IMR-90 (cell line): Measurements from ENCODE around the gene SMYD1. TPM values are rescaled to one million over a fixed set of nuclear protein-coding genes. Genes with fewer than 3 reads are reported as not detected.
A peak's percentile ranks its signal among the peaks of the same experiment; 100 is the strongest.

Source experiments
- ATAC-seq: fragments of 200-7000 bp; cut with Tn5 transposase; 2 replicates; pipeline ENCODE4 v1.9.1; 2020; ENCODE audit warnings: low read depth, mild to moderate bottlenecking, moderate library complexity
- BruUV-seq: library from RNA; stranded (reverse); fragments of 400-500 nt; replicated peaks from 2 replicates; lab custom pipeline; 2021; lab: Mats Ljungman, UMichigan
- CTCF ChIA-PET: fragments of 300-600 bp; formaldehyde crosslinking; extraction: SDS; loops from one replicate; lab custom pipeline; 2021; ENCODE audit warnings: antibody characterized with exemption; lab: Yijun Ruan, JAX
- POLR2A ChIA-PET: fragments of 300-600 bp; sonication (Branson Sonifier 250); formaldehyde crosslinking; loops from one replicate; lab custom pipeline; 2022; ENCODE audit warnings: antibody characterized with exemption; ENCODE audit not compliant: unreplicated experiment; lab: Charles Lee
- DNase-seq: peaks from one replicate; pipeline ENCODE4 v3.0.0; 2013
- H2AFZ ChIP-seq: replicated peaks from 2 replicates; pipeline ENCODE3; 2013; ENCODE audit warnings: low read length, mild to moderate bottlenecking; ENCODE audit not compliant: poor library complexity
- H2AK5ac ChIP-seq: 2 replicates; pipeline ENCODE4 v1.6.1; 2013; ENCODE audit warnings: low read depth, low read length, inconsistent platforms
- H2AK9ac ChIP-seq: replicated peaks from 2 replicates; pipeline ENCODE3; 2013; ENCODE audit warnings: mild to moderate bottlenecking, low read depth, low read length, moderate library complexity; ENCODE audit not compliant: poor library complexity
- H2BK120ac ChIP-seq: 2 replicates; pipeline ENCODE4 v1.6.1; 2013; ENCODE audit warnings: low read depth, low read length, inconsistent platforms
- H2BK15ac ChIP-seq: 3 replicates; pipeline ENCODE4 v1.6.1; 2013; ENCODE audit warnings: low read depth, low read length, inconsistent platforms
- H2BK20ac ChIP-seq: 2 replicates; pipeline ENCODE4 v1.6.1; 2013; ENCODE audit warnings: low read depth, mild to moderate bottlenecking, inconsistent platforms, low read length, moderate library complexity
- H2BK5ac ChIP-seq: 2 replicates; pipeline ENCODE4 v1.6.1; 2013; ENCODE audit warnings: mild to moderate bottlenecking, low read depth, low read length, inconsistent platforms; ENCODE audit not compliant: poor library complexity, severe bottlenecking
- H3K14ac ChIP-seq: replicated peaks from 2 replicates; pipeline ENCODE4 v1.6.1; 2013; ENCODE audit warnings: low read depth, low read length, inconsistent platforms
- H3K18ac ChIP-seq: 2 replicates; pipeline ENCODE4 v1.6.1; 2013; ENCODE audit warnings: low read depth, low read length, control low read depth
- H3K23ac ChIP-seq: 2 replicates; pipeline ENCODE4 v1.6.1; 2013; ENCODE audit warnings: low read depth, low read length, inconsistent platforms
- H3K27ac ChIP-seq: 2 replicates; pipeline ENCODE4 v1.5.1; 2013; ENCODE audit warnings: mild to moderate bottlenecking, control low read depth, low read length; ENCODE audit not compliant: insufficient read depth
- H3K27me3 ChIP-seq: 2 replicates; pipeline ENCODE4 v1.6.1; 2013; ENCODE audit warnings: low read length; ENCODE audit not compliant: control insufficient read depth, insufficient read depth
- H3K36me3 ChIP-seq: 2 replicates; pipeline ENCODE4 v1.6.1; 2013; ENCODE audit warnings: low read length, mixed read lengths; ENCODE audit not compliant: control insufficient read depth, insufficient read depth
- H3K4ac ChIP-seq: 2 replicates; pipeline ENCODE4 v1.6.1; 2013; ENCODE audit warnings: low read depth, low read length, inconsistent platforms
- H3K4me1 ChIP-seq: 2 replicates; pipeline ENCODE4 v1.6.1; 2013; ENCODE audit warnings: low read length, mixed read lengths; ENCODE audit not compliant: control insufficient read depth, insufficient read depth
- H3K4me2 ChIP-seq: 2 replicates; pipeline ENCODE4 v1.6.1; 2013; ENCODE audit warnings: low read depth, mild to moderate bottlenecking, control low read depth, low read length, moderate library complexity
- H3K4me3 ChIP-seq: 2 replicates; pipeline ENCODE4 v1.5.1; 2013; ENCODE audit warnings: low read depth, mild to moderate bottlenecking, control low read depth, low read length, moderate library complexity; ENCODE audit not compliant: insufficient read depth
- H3K56ac ChIP-seq: 2 replicates; pipeline ENCODE4 v1.6.1; 2013; ENCODE audit warnings: low read length, inconsistent platforms; ENCODE audit not compliant: insufficient read depth; ENCODE audit errors: extremely low read depth
- H3K79me1 ChIP-seq, 2 experiments: 2 replicates each; pipeline ENCODE4 v1.6.1; 2013; ENCODE audit warnings: low read length in 2 of 2, inconsistent platforms in 1 of 2, low read depth in 1 of 2
- H3K9ac ChIP-seq: 2 replicates; pipeline ENCODE4 v1.6.1; 2013; ENCODE audit warnings: low read depth, low read length, control low read depth
- H3K9me1 ChIP-seq: 2 replicates; pipeline ENCODE4 v1.6.1; 2013; ENCODE audit warnings: low read length, inconsistent platforms; ENCODE audit not compliant: insufficient read depth
- H3K9me3 ChIP-seq: 2 replicates; pipeline ENCODE4 v1.6.1; 2013; ENCODE audit warnings: low read length; ENCODE audit not compliant: control insufficient read depth, insufficient read depth
- H4K20me1 ChIP-seq: 2 replicates; pipeline ENCODE4 v1.6.1; 2013; ENCODE audit warnings: low read length, inconsistent platforms; ENCODE audit not compliant: insufficient read depth
- H4K5ac ChIP-seq: 2 replicates; pipeline ENCODE4 v1.6.1; 2013; ENCODE audit warnings: mild to moderate bottlenecking, low read depth, low read length, control low read depth
- H4K8ac ChIP-seq, 2 experiments: 2 replicates each; pipeline ENCODE4 v1.6.1; 2013; ENCODE audit warnings: low read depth in 2 of 2, low read length in 2 of 2, control low read depth in 1 of 2, inconsistent platforms in 1 of 2
- H4K91ac ChIP-seq: 2 replicates; pipeline ENCODE4 v1.6.1; 2013; ENCODE audit warnings: low read depth, low read length, inconsistent platforms; ENCODE audit not compliant: insufficient read depth
- CHD1 ChIP-seq: IDR thresholded peaks from 2 replicates; pipeline ENCODE4 v1.6.1; 2012; ENCODE audit warnings: low read depth, low read length, improper control_type of control experiment
- MXI1 ChIP-seq: IDR thresholded peaks from 2 replicates; pipeline ENCODE4 v1.6.1; 2012; ENCODE audit warnings: low read depth, mild to moderate bottlenecking, low read length, moderate library complexity, borderline replicate concordance
- NFE2L2 ChIP-seq: fragments of 150-350 bp; IDR thresholded peaks from 2 replicates; pipeline ENCODE4 v1.6.1; 2016; ENCODE audit warnings: low read depth, mild to moderate bottlenecking, low read length
- POLR2A ChIP-seq: IDR thresholded peaks from 2 replicates; pipeline ENCODE4 v1.6.1; 2012; ENCODE audit warnings: mild to moderate bottlenecking, low read depth, low read length
- RFX5 ChIP-seq: IDR thresholded peaks from 2 replicates; pipeline ENCODE4 v1.8.0; 2012; ENCODE audit warnings: low read depth, mild to moderate bottlenecking, low read length, moderate library complexity
- dilution Hi-C: fragments of 300-500 bp; cut with HindIII; formaldehyde crosslinking; loops from one replicate; pipeline ENCODE4 v1.14.3; 2018; ENCODE audit warnings: low sequenced_read_pairs; ENCODE audit not compliant: unreplicated experiment
- in situ Hi-C: fragments of 300-500 bp; cut with MboI; formaldehyde crosslinking; loops from 3 replicates; pipeline ENCODE4 v1.14.3; 2019; ENCODE audit warnings: low sequenced_read_pairs, inconsistent platforms, mixed read lengths
- intact Hi-C: fragments of 100-400 bp; cut with micrococcal nuclease; formaldehyde crosslinking; loops from 2 replicates; pipeline ENCODE4 v1.10.0; 2022
- polyA plus RNA-seq, 3 experiments: library from polyadenylated mRNA; depleted of rRNA; stranded (reverse); fragments of >200 nt; gene quantifications; 2 replicates each; pipeline ENCODE4 v1.2.3, GENCODE V29; 2012; ENCODE audit warnings: low replicate concordance in 1 of 3
- total RNA-seq: library from RNA; depleted of rRNA; stranded (reverse); fragments of >200 nt; gene quantifications from 2 replicates; pipeline ENCODE4 v1.2.3, GENCODE V29; 2012
- TF ChIP-seq, protein P1 (sequence below): fragments of 150-350 bp; IDR thresholded peaks from 2 replicates; pipeline ENCODE4 v1.6.1; 2016; ENCODE audit warnings: low read depth, mild to moderate bottlenecking, low read length, moderate library complexity, borderline replicate concordance
- TF ChIP-seq, protein P2 (sequence below): fragments of 150-350 bp; IDR thresholded peaks from 2 replicates; pipeline ENCODE4 v1.6.1; 2017; ENCODE audit warnings: mild to moderate bottlenecking, antibody characterized with exemption, low read length, low read depth
- TF ChIP-seq, protein P3 (sequence below): conservative IDR thresholded peaks from 2 replicates; pipeline ENCODE4 v1.5.1; 2012; ENCODE audit warnings: mild to moderate bottlenecking, low read depth, low read length, improper control_type of control experiment

Gene SMYD1
- total and polyA plus RNA-seq, 2 of the 4 experiments (the other 2 are of a cell fraction): not detected

DNA sequence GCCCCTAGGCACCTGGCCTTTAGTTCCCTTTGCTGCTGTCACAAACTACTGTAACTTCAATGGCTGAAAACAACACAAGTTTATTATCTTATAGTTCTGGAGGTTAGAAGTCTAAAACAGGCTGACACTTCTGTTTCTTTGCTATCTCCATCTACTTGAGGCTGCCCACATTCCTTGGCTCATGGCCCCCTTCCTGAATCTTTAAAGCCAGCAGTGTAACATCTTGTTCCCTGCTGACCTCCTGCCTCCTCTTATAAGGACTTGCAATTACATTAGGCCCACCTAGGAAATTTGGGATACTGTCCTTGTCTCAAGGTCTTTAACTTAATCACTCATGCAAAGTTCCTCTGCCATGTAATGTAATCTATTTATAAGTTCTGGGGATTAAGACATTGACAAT lies 6.5 kb downstream of the SMYD1 start:
- ChIA-PET CTCF (no interaction called here), POLR2A (no interaction called here)
- Histone ChIP-seq H3K79me1 (no peaks in the 10 kb centered on the region), H3K4me3 (no peak overlapping the region), H4K91ac (no peak overlapping the region), H3K36me3 (no peaks in the 10 kb centered on the region), H4K20me1 (no peaks in the 10 kb centered on the region), H2BK120ac (no peak overlapping the region), H2BK5ac (no peak overlapping the region), H3K56ac (no peak overlapping the region), H3K9ac (no peak overlapping the region), H3K9me3 (peaks cover 5% of the 10 kb centered on the region; the same call in 1 of the 2 replicates), H3K23ac (no peak overlapping the region), H3K4me2 (no peak overlapping the region), H3K27me3 (peaks cover 4% of the 10 kb centered on the region), H2AK9ac (no peak overlapping the region), H2BK20ac (no peak overlapping the region), H2AK5ac (no peak overlapping the region), H3K18ac (peak overlapping the region; percentile 52; the same call in 1 of the 2 replicates), H3K27ac (no peak overlapping the region), H3K4me1 (peaks cover 3% of the 10 kb centered on the region; the same call in 1 of the 2 replicates), H4K5ac (no peak overlapping the region), H2BK15ac (no peak overlapping the region), H4K8ac (no peak overlapping the region), H2AFZ (no peak overlapping the region), H3K4ac (no peak overlapping the region), H3K9me1 (no peaks in the 10 kb centered on the region), H3K14ac (no peak overlapping the region)
- dilution Hi-C loops (no loop called here), intact Hi-C loops (no loop called here), in situ Hi-C loops (loop anchor here (25.0 kb wide), 1 partner anchor 588 kb away; no protein-coding TSS in a partner anchor)
- DNase-seq (no peak), ATAC-seq (no peak)
- TF ChIP-seq NFE2L2: no peak
- no peak for TF ChIP-seq POLR2A
- TF ChIP-seq, protein P1, sequence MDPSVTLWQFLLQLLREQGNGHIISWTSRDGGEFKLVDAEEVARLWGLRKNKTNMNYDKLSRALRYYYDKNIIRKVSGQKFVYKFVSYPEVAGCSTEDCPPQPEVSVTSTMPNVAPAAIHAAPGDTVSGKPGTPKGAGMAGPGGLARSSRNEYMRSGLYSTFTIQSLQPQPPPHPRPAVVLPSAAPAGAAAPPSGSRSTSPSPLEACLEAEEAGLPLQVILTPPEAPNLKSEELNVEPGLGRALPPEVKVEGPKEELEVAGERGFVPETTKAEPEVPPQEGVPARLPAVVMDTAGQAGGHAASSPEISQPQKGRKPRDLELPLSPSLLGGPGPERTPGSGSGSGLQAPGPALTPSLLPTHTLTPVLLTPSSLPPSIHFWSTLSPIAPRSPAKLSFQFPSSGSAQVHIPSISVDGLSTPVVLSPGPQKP: no peak
- TF ChIP-seq, protein P2, sequence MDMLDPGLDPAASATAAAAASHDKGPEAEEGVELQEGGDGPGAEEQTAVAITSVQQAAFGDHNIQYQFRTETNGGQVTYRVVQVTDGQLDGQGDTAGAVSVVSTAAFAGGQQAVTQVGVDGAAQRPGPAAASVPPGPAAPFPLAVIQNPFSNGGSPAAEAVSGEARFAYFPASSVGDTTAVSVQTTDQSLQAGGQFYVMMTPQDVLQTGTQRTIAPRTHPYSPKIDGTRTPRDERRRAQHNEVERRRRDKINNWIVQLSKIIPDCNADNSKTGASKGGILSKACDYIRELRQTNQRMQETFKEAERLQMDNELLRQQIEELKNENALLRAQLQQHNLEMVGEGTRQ: no peak
- TF ChIP-seq, protein P3, sequence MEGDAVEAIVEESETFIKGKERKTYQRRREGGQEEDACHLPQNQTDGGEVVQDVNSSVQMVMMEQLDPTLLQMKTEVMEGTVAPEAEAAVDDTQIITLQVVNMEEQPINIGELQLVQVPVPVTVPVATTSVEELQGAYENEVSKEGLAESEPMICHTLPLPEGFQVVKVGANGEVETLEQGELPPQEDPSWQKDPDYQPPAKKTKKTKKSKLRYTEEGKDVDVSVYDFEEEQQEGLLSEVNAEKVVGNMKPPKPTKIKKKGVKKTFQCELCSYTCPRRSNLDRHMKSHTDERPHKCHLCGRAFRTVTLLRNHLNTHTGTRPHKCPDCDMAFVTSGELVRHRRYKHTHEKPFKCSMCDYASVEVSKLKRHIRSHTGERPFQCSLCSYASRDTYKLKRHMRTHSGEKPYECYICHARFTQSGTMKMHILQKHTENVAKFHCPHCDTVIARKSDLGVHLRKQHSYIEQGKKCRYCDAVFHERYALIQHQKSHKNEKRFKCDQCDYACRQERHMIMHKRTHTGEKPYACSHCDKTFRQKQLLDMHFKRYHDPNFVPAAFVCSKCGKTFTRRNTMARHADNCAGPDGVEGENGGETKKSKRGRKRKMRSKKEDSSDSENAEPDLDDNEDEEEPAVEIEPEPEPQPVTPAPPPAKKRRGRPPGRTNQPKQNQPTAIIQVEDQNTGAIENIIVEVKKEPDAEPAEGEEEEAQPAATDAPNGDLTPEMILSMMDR: no peak
- TF ChIP-seq MXI1: no peak
- TF ChIP-seq RFX5: no peak
- TF ChIP-seq CHD1: no peak
- no TSS peak for BruUV-seq
